Activated T-cell treated with anti-CD3 and anti-CD28 coated beads, Interleukin-2, amount 50 U/mL, for 4 hours (primary cell): ENCODE measurements around the gene NCKAP5. TPM values are rescaled to one million over a fixed set of nuclear protein-coding genes. Genes with fewer than 3 reads are reported as not detected.
"Not testable (repeated sequence)": the region's sequence is repeated elsewhere in the genome, so short reads cannot be mapped to it uniquely, and the experiment has no call there.

Source experiments
- ATAC-seq, 2 donors: fragments of 200-7000 bp; cut with Tn5 transposase; one replicate each; pipeline ENCODE4 v1.10.0; 2021
- DNase-seq: peaks from one replicate; pipeline ENCODE4 v3.0.0-alpha.2; 2020
- H3K27me3 Mint-ChIP-seq: one replicate; pipeline ENCODE4 v1.8.0; 2021; ENCODE audit warnings: low read depth, mixed read lengths
- H3K36me3 Mint-ChIP-seq: one replicate; pipeline ENCODE4 v1.8.0; 2022; ENCODE audit warnings: mixed read lengths; ENCODE audit not compliant: insufficient read depth
- H3K4me1 Mint-ChIP-seq: one replicate; pipeline ENCODE4 v1.8.0; 2021; ENCODE audit warnings: low read depth, mixed read lengths
- H3K4me3 Mint-ChIP-seq: one replicate; pipeline ENCODE4 v1.8.0; 2021; ENCODE audit warnings: mild to moderate bottlenecking, moderate library complexity, mixed read lengths
- H3K9me3 Mint-ChIP-seq: one replicate; pipeline ENCODE4 v1.8.0; 2021; ENCODE audit warnings: mixed read lengths
- total RNA-seq, 3 donors: library from RNA; stranded (reverse); gene quantifications; one replicate each; pipeline ENCODE4 v1.2.1, GENCODE V29; 2021

NCKAP5 gene
- total RNA-seq, 3 donors from 2014 or later, result 0.03 TPM; not detected in 2

DNA sequence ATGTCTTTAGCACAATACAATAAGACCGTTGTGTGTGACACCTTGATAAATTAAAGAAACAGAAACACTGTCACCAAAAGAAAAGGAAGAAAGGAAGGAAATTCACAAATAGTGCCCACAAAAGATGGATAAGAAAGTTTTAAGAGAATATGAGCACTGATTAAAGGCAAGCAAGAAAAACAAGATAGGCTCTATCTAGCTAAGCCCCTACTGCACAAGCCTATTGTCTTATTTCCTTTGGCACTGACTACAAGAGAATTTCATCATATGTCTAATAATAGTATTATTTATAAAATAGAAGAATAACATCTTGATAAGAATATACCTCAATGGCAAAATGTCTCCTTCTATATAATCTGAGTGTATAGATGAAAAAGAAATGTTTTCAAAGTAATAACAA is 335.7 kb downstream of the NCKAP5 start:
- Mint-ChIP-seq H3K4me3 (no peak overlapping the region), H3K27me3 (no peaks in the 10 kb centered on the region), H3K4me1 (no peaks in the 10 kb centered on the region), H3K36me3 (no peaks in the 10 kb centered on the region), H3K9me3 (no peaks in the 10 kb centered on the region)
- DNase-seq, result no peak
- no peak for ATAC-seq

DNA sequence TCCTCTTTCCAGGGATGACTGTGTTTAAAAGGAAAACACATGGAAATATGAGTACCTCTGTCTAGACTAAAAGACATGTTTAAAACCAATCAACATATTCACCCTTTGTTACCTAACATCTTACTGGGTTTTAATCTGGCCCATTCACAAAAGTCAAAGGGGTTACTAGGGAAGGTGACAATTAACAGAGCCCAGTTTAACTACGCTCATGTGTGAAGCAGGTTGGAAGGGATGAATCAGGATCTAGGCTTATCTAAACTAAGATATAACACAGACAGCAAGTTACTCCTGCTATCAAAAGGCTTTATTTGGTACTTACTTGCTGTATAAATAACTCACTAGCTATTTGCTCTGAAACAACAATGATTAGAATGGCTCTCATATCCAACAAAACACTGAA is 337.0 kb downstream of the NCKAP5 start:
- H3K4me3 Mint-ChIP-seq, result no peak overlapping the region
- no peaks in the 10 kb centered on the region for H3K27me3 Mint-ChIP-seq
- DNase-seq (no peak), ATAC-seq (no peak)
- no peaks in the 10 kb centered on the region for H3K36me3 Mint-ChIP-seq
- no peaks in the 10 kb centered on the region for H3K9me3 Mint-ChIP-seq
- H3K4me1 Mint-ChIP-seq, result no peaks in the 10 kb centered on the region

DNA sequence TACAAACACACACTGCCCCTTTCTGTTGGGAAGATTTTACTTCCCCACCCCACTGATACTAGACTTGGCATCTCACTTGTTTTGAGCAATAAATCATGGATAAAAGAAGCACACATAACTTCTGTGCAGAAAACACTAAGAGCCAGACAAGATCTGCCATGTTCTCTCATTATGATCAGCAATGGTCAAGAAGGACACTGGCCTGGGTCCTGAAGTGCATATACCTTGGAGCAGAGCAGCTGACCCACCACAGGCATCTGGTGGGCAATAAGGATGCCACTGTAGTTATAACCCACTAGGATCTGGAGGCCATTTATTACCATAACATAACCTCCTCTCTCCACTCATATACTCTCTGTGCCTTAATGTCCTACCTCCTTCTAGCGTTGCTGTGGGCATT is 338.3 kb downstream of the NCKAP5 start:
- Mint-ChIP-seq H3K27me3 (no peaks in the 10 kb centered on the region), H3K36me3 (no peaks in the 10 kb centered on the region), H3K4me1 (no peaks in the 10 kb centered on the region), H3K4me3 (no peak overlapping the region), H3K9me3 (no peaks in the 10 kb centered on the region)
- DNase-seq (no peak), ATAC-seq (no peak)

DNA sequence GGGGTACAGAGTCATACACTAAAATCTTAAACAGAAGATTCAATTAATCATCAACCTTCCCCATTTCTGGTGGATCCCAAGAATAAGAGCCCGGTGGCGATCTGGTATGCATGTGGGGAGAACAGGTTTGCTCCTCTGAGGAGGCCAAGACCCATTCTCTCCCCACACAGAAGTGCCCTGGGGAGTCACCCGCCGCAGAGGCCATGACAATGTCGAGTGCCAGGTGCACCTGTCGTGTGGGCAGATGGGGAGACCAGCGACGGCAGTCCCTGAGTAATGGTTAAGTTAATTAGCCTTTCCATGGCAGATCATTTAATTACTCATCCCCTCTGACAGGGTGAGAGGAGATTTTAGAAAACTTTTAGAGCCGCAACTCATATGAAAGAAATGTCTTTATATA is 345.0 kb downstream of the NCKAP5 start:
- DNase-seq (no peak), ATAC-seq (no peak)
- peaks cover 3% of the 10 kb centered on the region for H3K9me3 Mint-ChIP-seq
- no peaks in the 10 kb centered on the region for H3K36me3 Mint-ChIP-seq
- H3K4me1 Mint-ChIP-seq, result no peaks in the 10 kb centered on the region
- no peak overlapping the region for H3K4me3 Mint-ChIP-seq
- H3K27me3 Mint-ChIP-seq, result no peaks in the 10 kb centered on the region

DNA sequence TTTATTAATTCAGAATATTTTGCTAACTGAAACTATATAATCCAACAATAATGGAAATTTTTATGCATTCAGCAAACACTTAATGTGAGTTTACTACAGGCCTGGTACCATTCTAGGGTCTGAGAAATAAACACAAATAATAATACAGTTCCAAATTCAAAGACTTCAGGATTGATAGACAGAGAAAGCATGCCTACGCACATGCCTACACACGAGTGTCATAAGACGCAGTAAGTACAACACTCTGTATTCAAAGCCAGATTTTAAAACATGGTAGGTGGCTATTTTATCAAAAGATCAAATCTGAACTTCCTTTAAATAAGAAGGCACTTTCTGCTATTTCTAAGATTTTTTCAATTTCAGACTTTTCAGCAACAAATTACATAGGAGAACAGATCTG is 346.9 kb downstream of the NCKAP5 start:
- ATAC-seq (no peak), DNase-seq (no peak)
- H3K27me3 Mint-ChIP-seq, result no peaks in the 10 kb centered on the region
- no peak overlapping the region for H3K4me3 Mint-ChIP-seq
- H3K9me3 Mint-ChIP-seq, result peaks cover 4% of the 10 kb centered on the region
- no peaks in the 10 kb centered on the region for H3K4me1 Mint-ChIP-seq
- H3K36me3 Mint-ChIP-seq, result no peaks in the 10 kb centered on the region

DNA sequence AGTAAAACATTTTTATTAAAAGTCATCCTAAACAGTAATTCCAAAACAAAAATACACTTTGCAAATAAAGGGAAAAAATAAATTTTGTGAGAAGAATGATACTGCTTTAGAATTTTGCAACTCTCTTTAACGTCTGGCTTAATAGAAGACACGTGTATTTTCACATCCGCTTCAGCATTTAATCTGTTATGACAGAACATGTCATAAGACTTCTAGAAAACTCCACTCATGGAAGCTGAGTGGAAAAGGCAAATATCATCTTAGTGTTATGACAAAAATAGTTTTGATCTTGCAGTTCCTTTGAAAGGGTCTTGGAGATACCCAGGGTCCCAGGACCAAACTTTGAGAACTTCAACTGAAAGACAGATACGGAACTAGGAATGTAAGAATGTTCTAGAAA is 350.1 kb downstream of the NCKAP5 start:
- Mint-ChIP-seq H3K27me3 (no peaks in the 10 kb centered on the region), H3K9me3 (peaks cover 10% of the 10 kb centered on the region), H3K36me3 (no peaks in the 10 kb centered on the region), H3K4me3 (no peak overlapping the region), H3K4me1 (no peaks in the 10 kb centered on the region)
- DNase-seq (no peak), ATAC-seq (no peak)

DNA sequence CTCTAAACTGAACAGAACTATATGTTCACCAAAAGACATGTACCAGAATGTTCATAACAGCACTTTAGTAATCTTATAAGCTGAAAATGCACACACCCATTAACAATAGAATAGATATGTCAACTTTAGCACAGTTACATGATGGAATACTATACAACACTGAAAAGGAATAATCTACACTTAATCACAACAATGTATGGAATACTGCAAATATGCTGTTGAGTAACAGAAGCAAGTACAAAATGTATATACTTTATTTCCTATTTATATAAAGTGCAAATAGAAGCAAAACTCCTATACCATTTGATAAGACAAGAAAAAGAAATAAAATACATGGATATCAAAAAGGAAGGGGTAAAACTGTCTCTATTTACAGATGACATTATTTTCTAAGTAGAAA is 352.8 kb downstream of the NCKAP5 start:
- Mint-ChIP-seq H3K27me3 (no peaks in the 10 kb centered on the region), H3K4me1 (no peaks in the 10 kb centered on the region), H3K4me3 (no peak overlapping the region), H3K36me3 (no peaks in the 10 kb centered on the region), H3K9me3 (peaks cover 10% of the 10 kb centered on the region)
- DNase-seq, result no peak
- ATAC-seq, result no peak

DNA sequence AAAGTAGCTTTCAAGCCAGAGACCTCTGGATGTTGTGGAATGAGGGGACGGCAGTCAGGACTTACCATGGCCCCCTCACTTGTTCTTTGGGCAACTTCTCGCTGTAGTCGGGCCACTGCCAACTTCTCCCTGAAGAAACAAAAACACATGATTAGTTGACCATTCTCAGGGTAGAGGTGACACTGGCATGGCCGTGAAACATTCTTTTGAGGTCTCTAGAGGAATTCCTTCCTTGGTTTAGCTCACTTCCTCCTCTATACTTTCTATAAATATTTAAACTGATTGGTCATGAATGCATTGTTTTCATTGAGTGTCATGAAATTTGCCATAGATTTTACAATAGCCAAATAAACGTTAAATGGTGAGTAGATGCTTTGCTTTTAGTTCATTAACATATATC is 354.6 kb downstream of the NCKAP5 start:
- H3K4me1 Mint-ChIP-seq, result no peaks in the 10 kb centered on the region
- H3K9me3 Mint-ChIP-seq, result peaks cover 13% of the 10 kb centered on the region
- DNase-seq (no peak), ATAC-seq (no peak)
- no peak overlapping the region for H3K4me3 Mint-ChIP-seq
- no peaks in the 10 kb centered on the region for H3K36me3 Mint-ChIP-seq
- no peaks in the 10 kb centered on the region for H3K27me3 Mint-ChIP-seq

DNA sequence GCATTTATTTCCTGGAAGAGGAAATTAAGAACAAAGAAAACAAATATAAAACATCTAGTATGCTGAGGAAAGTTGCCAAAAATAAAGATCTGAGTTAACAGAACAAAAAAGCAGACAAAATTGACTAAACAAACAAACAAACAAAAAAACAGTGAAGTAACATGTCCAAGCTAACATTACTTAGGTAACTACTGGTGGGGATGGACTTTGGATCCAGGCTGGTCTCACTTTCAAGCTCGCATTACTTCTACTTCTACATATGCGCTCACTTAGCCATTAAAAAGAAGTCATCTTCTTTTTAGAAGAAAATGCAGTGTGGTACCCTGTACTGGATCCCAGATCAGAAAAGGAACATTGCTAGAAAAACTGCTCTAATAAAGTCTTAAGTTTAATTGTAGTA is 358.9 kb downstream of the NCKAP5 start:
- Mint-ChIP-seq H3K4me1 (no peaks in the 10 kb centered on the region), H3K36me3 (no peaks in the 10 kb centered on the region), H3K4me3 (no peak overlapping the region), H3K27me3 (no peaks in the 10 kb centered on the region), H3K9me3 (peaks cover 10% of the 10 kb centered on the region)
- DNase-seq (no peak), ATAC-seq (no peak)

DNA sequence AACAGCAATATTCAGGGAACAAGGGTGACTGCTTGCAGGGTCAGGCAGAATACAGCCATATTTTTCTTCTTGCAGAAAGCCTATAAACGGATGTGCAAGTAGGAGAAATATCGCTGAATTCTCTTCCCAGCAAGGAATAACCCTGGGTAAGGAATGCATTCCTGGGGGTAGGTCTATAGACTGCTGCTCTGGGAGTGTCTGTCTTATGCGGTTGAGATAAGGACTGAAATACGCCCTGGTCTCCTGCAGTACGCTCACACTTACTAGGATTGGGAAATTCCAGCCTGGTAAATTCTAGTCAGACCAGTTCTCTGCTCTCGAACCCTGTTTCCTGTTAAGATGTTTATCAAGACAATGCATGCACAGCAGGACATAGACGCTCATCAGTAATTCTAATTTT is 361.6 kb downstream of the NCKAP5 start:
- not testable (repeated sequence) for H3K4me1 Mint-ChIP-seq, H3K27me3 Mint-ChIP-seq, H3K36me3 Mint-ChIP-seq, DNase-seq, ATAC-seq, H3K4me3 Mint-ChIP-seq
- H3K9me3 Mint-ChIP-seq, result peaks cover 19% of the 10 kb centered on the region

DNA sequence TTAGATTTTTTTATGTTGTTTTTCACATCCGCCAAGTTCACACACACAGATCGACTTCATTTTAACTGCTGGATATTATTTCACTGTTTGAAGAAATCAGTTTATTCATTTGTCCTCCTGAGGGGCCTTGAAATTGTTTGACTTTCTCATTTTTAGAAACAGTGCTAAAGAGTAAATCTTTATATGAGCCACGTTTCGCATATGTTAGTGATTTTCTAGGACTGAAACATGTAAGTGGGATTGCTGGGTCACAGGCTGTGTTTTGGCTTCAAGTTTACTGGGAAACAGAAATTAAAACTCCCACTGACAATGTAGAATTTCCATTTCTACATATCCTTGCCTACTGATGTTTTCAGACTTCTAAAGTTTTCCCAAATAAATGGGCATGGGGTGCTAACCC is 363.8 kb downstream of the NCKAP5 start:
- Mint-ChIP-seq H3K36me3 (no peaks in the 10 kb centered on the region), H3K4me1 (no peaks in the 10 kb centered on the region), H3K4me3 (no peak overlapping the region), H3K9me3 (peaks cover 27% of the 10 kb centered on the region), H3K27me3 (no peaks in the 10 kb centered on the region)
- no peak for DNase-seq
- no peak for ATAC-seq

DNA sequence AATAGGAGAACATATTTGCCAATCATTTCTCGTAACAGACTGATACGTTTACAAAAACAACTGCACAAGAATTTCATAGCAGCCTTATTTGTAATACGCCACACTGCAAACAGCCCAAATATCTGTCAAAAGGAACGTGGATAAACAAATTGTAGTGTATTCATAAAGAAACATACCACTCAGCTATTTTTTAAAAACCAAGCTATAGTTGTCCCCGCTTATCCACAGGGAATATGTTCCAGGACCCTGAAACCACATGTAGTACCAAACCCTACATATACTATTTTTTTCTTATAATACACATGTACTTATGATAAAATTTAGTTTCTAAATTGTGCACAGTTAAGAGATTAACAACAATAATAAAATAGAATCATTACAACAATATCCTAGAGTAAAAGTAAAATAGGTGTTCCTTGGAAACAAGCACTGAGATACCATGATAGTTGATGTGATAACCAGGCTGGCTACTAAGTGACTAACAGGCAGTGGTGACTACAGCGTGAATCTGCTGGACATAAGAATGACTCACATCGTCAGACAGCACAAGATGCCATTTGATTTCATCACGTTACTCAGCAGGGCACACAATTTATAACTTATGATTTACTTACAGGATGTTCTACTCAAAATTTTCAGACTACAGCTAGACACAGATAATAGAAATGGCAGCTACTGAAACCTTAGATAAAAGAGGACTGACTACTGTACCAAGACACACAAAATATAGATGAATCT is 367.4 kb downstream of the NCKAP5 start:
- no peak for ATAC-seq
- H3K4me1 Mint-ChIP-seq, result no peaks in the 10 kb centered on the region

DNA sequence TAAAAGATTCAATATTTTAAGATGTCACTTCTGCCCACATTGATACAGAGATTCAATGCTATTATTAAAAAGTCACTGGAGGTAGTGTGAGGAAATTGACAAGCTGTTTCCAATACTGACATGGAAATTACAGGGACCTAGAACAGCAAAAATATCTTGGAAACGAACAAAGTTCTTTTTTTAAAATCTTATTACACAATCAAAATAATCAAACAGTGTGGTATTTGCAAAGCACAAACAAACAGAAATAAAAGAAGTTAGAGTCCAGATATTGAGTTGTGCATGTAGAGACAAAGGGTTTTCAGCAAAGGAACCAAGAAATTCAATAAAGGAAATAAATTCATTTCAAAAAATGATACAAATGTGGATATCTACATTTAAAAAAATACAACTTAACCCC is 369.6 kb downstream of the NCKAP5 start:
- H3K36me3 Mint-ChIP-seq, result no peaks in the 10 kb centered on the region
- no peak for ATAC-seq

More for the DNA sequence above, 367.4 kb downstream of the NCKAP5 start:
- Mint-ChIP-seq H3K9me3 (peaks cover 20% of the 10 kb centered on the region), H3K36me3 (no peaks in the 10 kb centered on the region), H3K27me3 (no peaks in the 10 kb centered on the region), H3K4me3 (no peak overlapping the region)
- DNase-seq, result no peak

DNA sequence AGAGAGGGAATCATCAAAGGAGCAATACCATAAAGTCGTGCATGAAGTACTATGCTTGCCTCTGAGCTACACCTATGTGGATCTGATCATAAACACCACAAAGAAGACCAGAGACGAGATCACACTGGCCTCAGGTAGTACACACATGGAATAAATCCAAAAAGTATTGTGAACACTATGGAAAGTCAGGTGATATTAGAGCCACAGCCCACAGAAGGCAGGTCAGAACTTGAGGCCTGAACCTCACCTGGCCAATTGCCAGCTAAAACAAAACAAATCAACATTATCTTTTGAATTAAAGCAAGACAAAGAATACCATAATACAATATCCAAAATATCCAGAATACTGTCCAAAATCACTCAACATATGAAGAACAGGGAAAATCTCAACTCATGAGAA is 371.1 kb downstream of the NCKAP5 start:
- no peaks in the 10 kb centered on the region for H3K27me3 Mint-ChIP-seq
- no peaks in the 10 kb centered on the region for H3K36me3 Mint-ChIP-seq
- H3K4me3 Mint-ChIP-seq, result no peak overlapping the region
- DNase-seq (no peak), ATAC-seq (no peak)
- H3K4me1 Mint-ChIP-seq, result no peaks in the 10 kb centered on the region
- H3K9me3 Mint-ChIP-seq, result peaks cover 20% of the 10 kb centered on the region

More for the DNA sequence above, 369.6 kb downstream of the NCKAP5 start:
- H3K4me1 Mint-ChIP-seq, result no peaks in the 10 kb centered on the region
- DNase-seq, result no peak
- no peaks in the 10 kb centered on the region for H3K27me3 Mint-ChIP-seq
- peaks cover 13% of the 10 kb centered on the region for H3K9me3 Mint-ChIP-seq
- H3K4me3 Mint-ChIP-seq, result no peak overlapping the region

DNA sequence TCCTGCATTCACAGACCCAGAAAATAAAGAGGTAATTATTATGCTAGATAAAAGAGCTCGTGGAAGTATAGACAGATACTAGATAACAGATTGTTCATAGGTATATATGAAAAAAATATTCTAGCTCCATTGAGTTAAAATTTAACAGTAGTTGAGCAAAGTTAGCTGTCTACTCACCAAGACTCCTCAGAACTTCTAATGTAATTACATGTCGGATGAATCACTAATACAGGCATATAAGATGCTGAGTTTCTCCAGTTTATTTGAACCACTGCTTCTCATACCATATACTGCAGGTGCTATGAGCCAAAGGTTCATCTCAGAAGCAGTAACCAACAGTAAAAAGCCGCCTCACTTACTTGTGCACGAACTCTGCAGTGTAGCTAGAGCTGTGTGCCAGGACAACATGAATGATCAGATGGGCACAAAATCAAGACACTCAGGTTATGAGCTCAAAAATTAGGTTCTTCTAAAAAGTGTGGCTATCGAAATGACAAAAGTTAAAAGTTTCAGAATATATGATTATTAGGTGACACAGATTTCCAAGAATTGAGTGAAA is 373.4 kb downstream of the NCKAP5 start:
- DNase-seq (no peak), ATAC-seq (no peak)
- Mint-ChIP-seq H3K4me1 (no peaks in the 10 kb centered on the region), H3K27me3 (no peaks in the 10 kb centered on the region), H3K36me3 (no peaks in the 10 kb centered on the region), H3K4me3 (no peak overlapping the region), H3K9me3 (peaks cover 13% of the 10 kb centered on the region)
